HL-60 (cell line): Measurements from ENCODE around the gene VOPP1.

Experiments
- DNase-seq, 2 experiments: peaks; one replicate each; pipeline ENCODE4 v3.0.0-alpha.2; 2010 to 2020; ENCODE audit warnings: low read depth in 1 of 2, low spot score in 1 of 2
- H3K27ac ChIP-seq: fragments of 250-450 bp; sonication (Bioruptor Pico); replicated peaks from 2 replicates; pipeline ENCODE4 v1.5.1; 2020; ENCODE audit warnings: mild to moderate bottlenecking, moderate library complexity
- H3K27me3 ChIP-seq: fragments of 250-450 bp; sonication (Bioruptor Pico); 2 replicates; pipeline ENCODE4 v1.5.1; 2021; ENCODE audit warnings: mild to moderate bottlenecking, moderate library complexity; ENCODE audit not compliant: insufficient read depth, poor library complexity, severe bottlenecking
- H3K4me3 ChIP-seq: replicated peaks from 2 replicates; pipeline ENCODE4 v1.5.1; 2011; ENCODE audit warnings: mild to moderate bottlenecking, control low read depth, low read length; ENCODE audit not compliant: insufficient read depth
- CTCF ChIP-seq: IDR thresholded peaks from one replicate; pipeline ENCODE4 v1.5.1; 2011; ENCODE audit warnings: low read length, control low read depth, inconsistent platforms; ENCODE audit not compliant: insufficient read depth
- GABPA ChIP-seq: IDR thresholded peaks from 2 replicates; pipeline ENCODE4 v1.6.1; 2012; ENCODE audit warnings: low read depth
- POLR2AphosphoS5 ChIP-seq: IDR thresholded peaks from 2 replicates; pipeline ENCODE4 v1.6.1; 2012; ENCODE audit warnings: low read depth
- REST ChIP-seq: IDR thresholded peaks from 2 replicates; pipeline ENCODE4 v1.6.1; 2012; ENCODE audit warnings: low read depth; ENCODE audit not compliant: insufficient replicate concordance
- SPI1 ChIP-seq: IDR thresholded peaks from 2 replicates; pipeline ENCODE4 v1.6.1; 2012; ENCODE audit warnings: low read depth, mild to moderate bottlenecking, borderline replicate concordance

The VOPP1 gene

GRCh38 chr7:55458351-55458750 is 114.0 kb downstream of the VOPP1 start:
- DNase-seq: no peak
- no peak for TF ChIP-seq GABPA

GRCh38 chr7:55457801-55458200 is 114.5 kb downstream of the VOPP1 start:
- TF ChIP-seq GABPA (no peak), SPI1 (no peak), POLR2AphosphoS5 (no peak), REST (no peak), CTCF (no peak)
- no peaks in the 10 kb centered on the region for H3K27me3 ChIP-seq
- H3K4me3 ChIP-seq: no peak overlapping the region
- H3K27ac ChIP-seq: no peak overlapping the region
- DNase-seq: no peak

More at GRCh38 chr7:55458351-55458750, 114.0 kb downstream of the VOPP1 start:
- Histone ChIP-seq H3K27me3 (no peaks in the 10 kb centered on the region), H3K4me3 (no peak overlapping the region), H3K27ac (no peak overlapping the region)

GRCh38 chr7:55452971-55453370 is 119.3 kb downstream of the VOPP1 start:
- TF ChIP-seq POLR2AphosphoS5: no peak
- no peak for TF ChIP-seq SPI1
- no peak for TF ChIP-seq CTCF
- no peak for TF ChIP-seq REST
- no peak for TF ChIP-seq GABPA
- Histone ChIP-seq H3K27ac (no peak overlapping the region), H3K4me3 (no peak overlapping the region), H3K27me3 (peaks cover 10% of the 10 kb centered on the region)
- DNase-seq: no peak

GRCh38 chr7:55449992-55450535 is 122.2 kb downstream of the VOPP1 start:
- H3K27me3 ChIP-seq: peaks cover 10% of the 10 kb centered on the region
- H3K4me3 ChIP-seq: no peak overlapping the region
- DNase-seq: no peak
- TF ChIP-seq POLR2AphosphoS5: no peak
- TF ChIP-seq REST: no peak
- TF ChIP-seq CTCF: no peak
- no peak for TF ChIP-seq GABPA
- no peak for TF ChIP-seq SPI1
- no peak overlapping the region for H3K27ac ChIP-seq
